ENCODE data around the gene TPP2.

Gene TPP2

GRCh38 chr13:102650444-102650843, 53.7 kb downstream of the TPP2 start:
- Histone ChIP-seq H3K9me3 (ENCODE audit: insufficient read depth, low read length) (no peaks in the 10 kb centered on the region), H2AFZ (ENCODE audit: low read depth, low read length) (no peak overlapping the region), H3K4me2 (ENCODE audit: low read length) (no peak overlapping the region), H3K4me1 (ENCODE audit: low read length) (no peaks in the 10 kb centered on the region), H4K20me1 (ENCODE audit: insufficient read depth, low read length) (no peaks in the 10 kb centered on the region), H3K4me3 (ENCODE audit: low read length) (no peak overlapping the region), H3K27ac (ENCODE audit: low read length) (no peak overlapping the region), H3K27me3 (ENCODE audit: low read depth, low read length) (no peaks in the 10 kb centered on the region), H3K36me3 (replicated peaks; ENCODE audit: low read depth, low read length) (peaks cover 74% of the 10 kb centered on the region), H3K79me2 (ENCODE audit: low read length) (no peaks in the 10 kb centered on the region), H3K9ac (ENCODE audit: low read length) (no peak overlapping the region)
- no peak for TF ChIP-seq CTCF (IDR thresholded peaks at IDR 0.05; ENCODE audit: low read depth, low read length)
- no peak for TF ChIP-seq EZH2phosphoT487 (IDR thresholded peaks at IDR 0.05; ENCODE audit: low read depth)

- no peak overlapping the region for H3K4me3 ChIP-seq (ENCODE audit: low read length)
- no peak overlapping the region for H3K9ac ChIP-seq (ENCODE audit: low read length)
- H3K27ac ChIP-seq (ENCODE audit: low read length), result no peak overlapping the region
- H2AFZ ChIP-seq (ENCODE audit: low read depth, low read length), result no peak overlapping the region
- H3K4me2 ChIP-seq (ENCODE audit: low read length), result no peak overlapping the region
- TF ChIP-seq CTCF (IDR thresholded peaks at IDR 0.05; ENCODE audit: low read depth, low read length) (no peak), EZH2phosphoT487 (IDR thresholded peaks at IDR 0.05; ENCODE audit: low read depth) (no peak)
- no peaks in the 10 kb centered on the region for H3K4me1 ChIP-seq (ENCODE audit: low read length)
- H3K79me2 ChIP-seq (ENCODE audit: low read length), result no peaks in the 10 kb centered on the region
- H3K27me3 ChIP-seq (ENCODE audit: low read depth, low read length), result no peaks in the 10 kb centered on the region
- no peaks in the 10 kb centered on the region for H4K20me1 ChIP-seq (ENCODE audit: insufficient read depth, low read length)
- peaks cover 69% of the 10 kb centered on the region for H3K36me3 ChIP-seq (replicated peaks; ENCODE audit: low read depth, low read length)
- H3K9me3 ChIP-seq (ENCODE audit: insufficient read depth, low read length), result no peaks in the 10 kb centered on the region
Observed at GRCh38 chr13:102651392-102651791, 54.6 kb downstream of the TPP2 start.

- Histone ChIP-seq H4K20me1 (ENCODE audit: insufficient read depth, low read length) (no peaks in the 10 kb centered on the region), H3K36me3 (replicated peaks; ENCODE audit: low read depth, low read length) (peaks cover 68% of the 10 kb centered on the region), H3K27ac (ENCODE audit: low read length) (no peak overlapping the region), H3K9ac (ENCODE audit: low read length) (no peak overlapping the region), H3K4me1 (ENCODE audit: low read length) (no peaks in the 10 kb centered on the region), H2AFZ (ENCODE audit: low read depth, low read length) (no peak overlapping the region), H3K4me3 (ENCODE audit: low read length) (no peak overlapping the region), H3K9me3 (ENCODE audit: insufficient read depth, low read length) (no peaks in the 10 kb centered on the region), H3K27me3 (ENCODE audit: low read depth, low read length) (no peaks in the 10 kb centered on the region), H3K79me2 (ENCODE audit: low read length) (no peaks in the 10 kb centered on the region), H3K4me2 (ENCODE audit: low read length) (no peak overlapping the region)
- no peak for TF ChIP-seq CTCF (IDR thresholded peaks at IDR 0.05; ENCODE audit: low read depth, low read length)
- TF ChIP-seq EZH2phosphoT487 (IDR thresholded peaks at IDR 0.05; ENCODE audit: low read depth), result no peak
Observed at GRCh38 chr13:102651892-102652291, 55.1 kb downstream of the TPP2 start.

GRCh38 chr13:102654756-102655155, 58.0 kb downstream of the TPP2 start:
- H3K4me3 ChIP-seq (ENCODE audit: low read length), result no peak overlapping the region
- TF ChIP-seq EZH2phosphoT487 (IDR thresholded peaks at IDR 0.05; ENCODE audit: low read depth) (no peak), CTCF (IDR thresholded peaks at IDR 0.05; ENCODE audit: low read depth, low read length) (no peak)
- H3K4me2 ChIP-seq (ENCODE audit: low read length), result no peak overlapping the region
- no peaks in the 10 kb centered on the region for H3K79me2 ChIP-seq (ENCODE audit: low read length)
- no peaks in the 10 kb centered on the region for H3K27me3 ChIP-seq (ENCODE audit: low read depth, low read length)
- no peak overlapping the region for H2AFZ ChIP-seq (ENCODE audit: low read depth, low read length)
- H3K9me3 ChIP-seq (ENCODE audit: insufficient read depth, low read length), result no peaks in the 10 kb centered on the region
- no peaks in the 10 kb centered on the region for H4K20me1 ChIP-seq (ENCODE audit: insufficient read depth, low read length)
- no peaks in the 10 kb centered on the region for H3K4me1 ChIP-seq (ENCODE audit: low read length)
- peaks cover 66% of the 10 kb centered on the region for H3K36me3 ChIP-seq (replicated peaks; ENCODE audit: low read depth, low read length)
- H3K27ac ChIP-seq (ENCODE audit: low read length), result no peak overlapping the region
- H3K9ac ChIP-seq (ENCODE audit: low read length), result no peak overlapping the region
